Cardiac muscle cell (in vitro differentiated cells and primary cell): ENCODE results near the gene TNNI3K. TPM values are rescaled to one million over a fixed set of nuclear protein-coding genes. Genes with fewer than 3 reads are reported as not detected.

ENCODE experiments used
- DNase-seq, 2 donors: peaks; one replicate each; pipeline versions ENCODE4 v3.0.0 to v3.0.0-alpha.2; 2010 to 2017; ENCODE audit warnings: low read depth in 1 of 2, low spot score in 1 of 2
- H3K27ac ChIP-seq: fragments of 200-600 bp; sonication (generic); 2 replicates; pipeline ENCODE4 v1.5.1; 2016
- H3K27me3 ChIP-seq: fragments of 200-600 bp; sonication (generic); 2 replicates; pipeline ENCODE4 v1.6.0; 2016; ENCODE audit warnings: control low read depth
- H3K36me3 ChIP-seq: fragments of 200-600 bp; sonication (generic); 2 replicates; pipeline ENCODE4 v1.5.1; 2016; ENCODE audit warnings: control low read depth
- H3K4me1 ChIP-seq: fragments of 200-600 bp; sonication (generic); 2 replicates; pipeline ENCODE4 v1.8.1; 2017; ENCODE audit warnings: low read depth, mild to moderate bottlenecking, mixed run types
- H3K4me3 ChIP-seq: fragments of 200-600 bp; sonication (generic); 2 replicates; pipeline ENCODE4 v1.5.1; 2016; ENCODE audit warnings: mild to moderate bottlenecking
- H3K9me3 ChIP-seq: fragments of 200-600 bp; sonication (generic); 2 replicates; pipeline ENCODE4 v1.5.1; 2017; ENCODE audit warnings: low read depth, mild to moderate bottlenecking, control low read depth
- polyA plus RNA-seq: library from polyadenylated mRNA; unstranded; fragments of >200 nt; fragmentation: Nextera tagmentation; extraction: Ambion mirVana; gene quantifications from 2 replicates; pipeline ENCODE4 v1.2.1, GENCODE V29; 2016
- total RNA-seq: library from RNA; depleted of rRNA; stranded (reverse); fragments of >200 nt; gene quantifications from 2 replicates; pipeline ENCODE4 v1.2.3, GENCODE V29; 2016
- TF ChIP-seq, protein P1 (sequence below): IDR thresholded peaks from 2 replicates; pipeline ENCODE4 v1.5.1; 2012; ENCODE audit warnings: low read depth, mild to moderate bottlenecking, low read length

The TNNI3K gene, protein sequence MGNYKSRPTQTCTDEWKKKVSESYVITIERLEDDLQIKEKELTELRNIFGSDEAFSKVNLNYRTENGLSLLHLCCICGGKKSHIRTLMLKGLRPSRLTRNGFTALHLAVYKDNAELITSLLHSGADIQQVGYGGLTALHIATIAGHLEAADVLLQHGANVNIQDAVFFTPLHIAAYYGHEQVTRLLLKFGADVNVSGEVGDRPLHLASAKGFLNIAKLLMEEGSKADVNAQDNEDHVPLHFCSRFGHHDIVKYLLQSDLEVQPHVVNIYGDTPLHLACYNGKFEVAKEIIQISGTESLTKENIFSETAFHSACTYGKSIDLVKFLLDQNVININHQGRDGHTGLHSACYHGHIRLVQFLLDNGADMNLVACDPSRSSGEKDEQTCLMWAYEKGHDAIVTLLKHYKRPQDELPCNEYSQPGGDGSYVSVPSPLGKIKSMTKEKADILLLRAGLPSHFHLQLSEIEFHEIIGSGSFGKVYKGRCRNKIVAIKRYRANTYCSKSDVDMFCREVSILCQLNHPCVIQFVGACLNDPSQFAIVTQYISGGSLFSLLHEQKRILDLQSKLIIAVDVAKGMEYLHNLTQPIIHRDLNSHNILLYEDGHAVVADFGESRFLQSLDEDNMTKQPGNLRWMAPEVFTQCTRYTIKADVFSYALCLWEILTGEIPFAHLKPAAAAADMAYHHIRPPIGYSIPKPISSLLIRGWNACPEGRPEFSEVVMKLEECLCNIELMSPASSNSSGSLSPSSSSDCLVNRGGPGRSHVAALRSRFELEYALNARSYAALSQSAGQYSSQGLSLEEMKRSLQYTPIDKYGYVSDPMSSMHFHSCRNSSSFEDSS
- total RNA-seq (4.4 and 6.6 TPM in 2 replicates), polyA plus RNA-seq (10.6 and 13.4 TPM in 2 replicates)

DNA sequence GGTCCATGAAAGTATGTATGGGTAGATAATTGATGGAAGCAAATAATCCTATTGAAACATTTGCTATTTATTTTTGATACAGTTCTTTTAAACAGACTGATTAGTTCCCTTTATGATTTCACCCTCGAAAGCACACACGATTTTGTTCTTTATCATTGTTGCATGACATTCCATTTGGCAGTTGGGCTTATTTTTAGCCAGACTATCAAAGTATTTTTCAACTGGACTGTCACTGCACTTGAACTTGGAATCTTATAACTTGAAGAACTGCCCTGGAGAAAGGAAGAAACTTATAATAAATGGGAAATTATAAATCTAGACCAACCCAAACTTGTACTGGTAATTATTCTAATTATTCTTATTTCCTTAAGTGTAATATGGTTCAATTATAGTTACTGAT is at the start of gene TNNI3K:
Gene TNNI3K, plus strand, starts transcription at position 235 of the 400 bp plus-strand sequence. Its CDS starts 65 bp downstream, at position 300.
- H3K4me1 ChIP-seq, result peaks cover 22% of the 10 kb centered on the region
- H3K27me3 ChIP-seq, result no peaks in the 10 kb centered on the region
- H3K36me3 ChIP-seq, result no peaks in the 10 kb centered on the region
- H3K9me3 ChIP-seq, result peaks cover 3% of the 10 kb centered on the region
- TF ChIP-seq, protein P1, sequence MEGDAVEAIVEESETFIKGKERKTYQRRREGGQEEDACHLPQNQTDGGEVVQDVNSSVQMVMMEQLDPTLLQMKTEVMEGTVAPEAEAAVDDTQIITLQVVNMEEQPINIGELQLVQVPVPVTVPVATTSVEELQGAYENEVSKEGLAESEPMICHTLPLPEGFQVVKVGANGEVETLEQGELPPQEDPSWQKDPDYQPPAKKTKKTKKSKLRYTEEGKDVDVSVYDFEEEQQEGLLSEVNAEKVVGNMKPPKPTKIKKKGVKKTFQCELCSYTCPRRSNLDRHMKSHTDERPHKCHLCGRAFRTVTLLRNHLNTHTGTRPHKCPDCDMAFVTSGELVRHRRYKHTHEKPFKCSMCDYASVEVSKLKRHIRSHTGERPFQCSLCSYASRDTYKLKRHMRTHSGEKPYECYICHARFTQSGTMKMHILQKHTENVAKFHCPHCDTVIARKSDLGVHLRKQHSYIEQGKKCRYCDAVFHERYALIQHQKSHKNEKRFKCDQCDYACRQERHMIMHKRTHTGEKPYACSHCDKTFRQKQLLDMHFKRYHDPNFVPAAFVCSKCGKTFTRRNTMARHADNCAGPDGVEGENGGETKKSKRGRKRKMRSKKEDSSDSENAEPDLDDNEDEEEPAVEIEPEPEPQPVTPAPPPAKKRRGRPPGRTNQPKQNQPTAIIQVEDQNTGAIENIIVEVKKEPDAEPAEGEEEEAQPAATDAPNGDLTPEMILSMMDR, result no peak
- H3K4me3 ChIP-seq, result no peak within 1 kb of the TSS
- peak in 1 of 2 donors; percentile 18 for DNase-seq
- no peak within 1 kb of the TSS for H3K27ac ChIP-seq

DNA sequence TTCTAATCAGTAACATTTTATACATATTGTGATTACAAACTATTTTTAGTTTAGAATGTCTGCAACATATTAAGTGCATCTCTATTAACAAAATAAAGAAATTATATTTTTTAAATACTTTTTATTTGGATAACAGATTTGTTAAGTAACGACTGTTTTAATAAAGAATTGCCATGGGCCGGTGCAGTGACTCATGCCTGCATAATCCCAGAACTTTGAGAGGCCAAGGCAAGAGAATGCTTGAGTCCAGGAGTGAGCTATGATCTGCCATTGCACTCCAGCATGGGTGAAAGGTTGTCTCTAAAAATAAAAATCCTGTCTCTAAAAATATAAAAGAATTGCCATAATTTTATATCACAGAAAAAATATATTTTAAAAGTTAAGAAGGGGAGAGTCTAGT is 41.3 kb upstream of the TNNI3K start:
- Histone ChIP-seq H3K9me3 (no peaks in the 10 kb centered on the region), H3K27ac (no peak overlapping the region), H3K4me3 (no peak overlapping the region), H3K4me1 (peaks cover 3% of the 10 kb centered on the region), H3K27me3 (no peaks in the 10 kb centered on the region), H3K36me3 (no peaks in the 10 kb centered on the region)
- TF ChIP-seq, protein P1, result no peak
- DNase-seq, result peak; percentile 2 to 21

DNA sequence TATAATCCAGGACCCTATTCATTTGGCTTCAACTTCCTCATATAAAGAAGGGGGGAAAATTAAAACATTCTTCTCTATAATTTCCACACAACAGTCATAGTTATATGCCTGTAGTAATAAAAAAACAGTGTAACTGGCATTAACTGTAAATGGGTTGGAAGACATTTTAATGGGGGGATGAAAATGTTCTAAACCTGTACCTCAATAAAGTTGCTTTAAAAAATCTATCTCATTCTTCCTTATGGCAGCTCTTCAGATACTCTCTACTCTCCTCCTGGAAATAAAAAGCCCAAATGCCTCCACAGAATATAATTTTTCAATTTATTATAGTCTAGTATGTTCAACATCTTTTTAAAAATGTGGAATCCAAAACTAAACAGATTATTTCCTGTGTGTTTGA is 39.8 kb upstream of the TNNI3K start:
- no peak overlapping the region for H3K27ac ChIP-seq
- TF ChIP-seq, protein P1, result no peak
- no peak for DNase-seq
- H3K27me3 ChIP-seq, result no peaks in the 10 kb centered on the region
- no peak overlapping the region for H3K4me3 ChIP-seq
- H3K4me1 ChIP-seq, result peaks cover 11% of the 10 kb centered on the region
- H3K36me3 ChIP-seq, result no peaks in the 10 kb centered on the region
- H3K9me3 ChIP-seq, result no peaks in the 10 kb centered on the region

DNA sequence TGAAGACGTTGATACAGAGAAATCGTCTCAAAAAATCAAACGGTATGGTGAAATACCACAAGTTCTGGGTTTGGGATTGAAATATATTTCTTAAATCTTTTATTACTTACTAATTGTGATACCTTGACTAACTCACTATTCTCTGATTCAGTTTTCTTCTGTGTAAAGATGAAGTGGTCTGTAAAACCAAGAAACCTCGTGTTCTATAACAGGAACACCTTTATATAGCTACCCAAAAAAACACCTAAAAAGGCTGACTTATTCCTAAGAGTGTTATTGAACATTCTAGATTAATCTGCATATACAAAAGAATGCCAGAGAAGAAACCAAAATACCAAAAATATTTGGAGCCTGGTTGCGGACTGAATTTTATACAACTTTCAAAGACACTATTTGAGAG is 37.9 kb upstream of the TNNI3K start:
- peaks cover 11% of the 10 kb centered on the region for H3K4me1 ChIP-seq
- no peaks in the 10 kb centered on the region for H3K36me3 ChIP-seq
- no peaks in the 10 kb centered on the region for H3K27me3 ChIP-seq
- no peak overlapping the region for H3K27ac ChIP-seq
- H3K4me3 ChIP-seq, result no peak overlapping the region
- TF ChIP-seq, protein P1, result no peak
- no peak for DNase-seq
- H3K9me3 ChIP-seq, result no peaks in the 10 kb centered on the region

DNA sequence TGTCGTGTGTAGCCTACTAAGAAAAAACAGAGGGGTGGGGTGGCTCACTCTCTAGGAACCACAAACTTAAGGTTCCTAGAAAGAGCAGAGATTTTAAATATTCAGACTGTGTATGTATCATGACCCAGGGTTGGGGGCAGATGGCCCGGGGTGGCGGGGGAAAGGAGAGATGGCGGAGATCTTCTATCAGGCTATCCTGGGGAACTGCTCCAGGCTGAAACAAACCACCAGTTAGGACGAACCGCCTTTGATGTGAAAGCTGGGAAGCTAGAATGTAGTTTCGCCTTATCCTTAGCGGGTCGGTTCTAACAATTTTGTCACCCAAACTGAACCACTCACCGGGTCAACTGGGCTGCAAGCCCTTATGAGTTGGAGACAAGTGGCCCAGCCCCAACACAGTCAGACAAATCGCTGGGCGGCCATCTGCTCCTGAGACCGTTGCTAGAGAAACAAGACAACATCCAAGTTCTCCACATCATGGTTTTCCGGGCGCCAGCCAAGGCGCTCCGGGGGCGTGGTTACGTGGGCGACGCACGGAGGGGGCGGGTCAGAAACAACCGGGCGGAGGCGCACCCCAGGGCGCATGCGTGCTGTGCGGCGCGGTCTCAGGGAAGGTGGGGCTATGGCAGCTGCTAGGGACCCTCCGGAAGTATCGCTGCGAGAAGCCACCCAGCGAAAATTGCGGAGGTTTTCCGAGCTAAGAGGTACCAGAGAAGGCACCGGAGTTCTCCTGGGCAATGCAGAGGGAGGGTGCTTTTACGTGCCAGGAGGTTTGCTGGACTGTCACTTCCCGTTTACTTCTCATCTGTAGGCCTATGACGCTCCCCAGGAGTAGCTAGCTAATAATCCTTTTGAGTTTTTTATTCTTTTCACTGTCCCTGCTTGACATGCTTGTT is 37.3 kb upstream of the TNNI3K start, which contains the start of the genes FPGT and LRRIQ3:
Gene FPGT, plus strand, starts transcription at position 586 of the 896 bp plus-strand sequence. Its CDS starts 37 bp downstream, at position 623.
Gene LRRIQ3, minus strand, starts transcription at position 520 of the 896 bp plus-strand sequence. CDS start 14,492 bp downstream, outside the sequence.
- TF ChIP-seq, protein P1, result no peak
- peak; percentile 94 to 97 for DNase-seq
- peak within 1 kb of the TSS; percentile 65 for H3K27ac ChIP-seq

More for the DNA sequence above, 37.3 kb upstream of the TNNI3K start, which contains the start of the genes FPGT and LRRIQ3:
- Histone ChIP-seq H3K9me3 (no peaks in the 10 kb centered on the region), H3K4me1 (peaks cover 11% of the 10 kb centered on the region), H3K27me3 (no peaks in the 10 kb centered on the region), H3K4me3 (peak within 1 kb of the TSS; percentile 63), H3K36me3 (no peaks in the 10 kb centered on the region)
